Thyroid gland (tissue), 4 donors: ENCODE measurements around the gene AGK. TPM values are rescaled to one million over a fixed set of nuclear protein-coding genes. Genes with fewer than 3 reads are reported as not detected.
"Not testable (repeated sequence)": the region's sequence is repeated elsewhere in the genome, so short reads cannot be mapped to it uniquely, and the experiment has no call there.

Experiments used
- DNase-seq, 2 donors: peaks; one replicate each; pipeline ENCODE4 v3.0.0-alpha.2; 2019
- H3K27ac ChIP-seq, 3 donors: fragments of 200-600 bp; sonication (generic); 1 replicate in 2 of 3; 2 replicates in 1 of 3; pipeline ENCODE4 v1.5.1; 2016 to 2019; ENCODE audit warnings: mild to moderate bottlenecking in 1 of 3, moderate library complexity in 1 of 3
- H3K27me3 ChIP-seq: fragments of 200-600 bp; sonication (generic); one replicate; pipeline ENCODE4 v1.5.1; 2019
- H3K36me3 ChIP-seq, 2 donors: fragments of 200-600 bp; sonication (generic); one replicate each; pipeline ENCODE4 v1.5.1; 2016 to 2019
- H3K4me1 ChIP-seq, 2 donors: fragments of 200-600 bp; sonication (generic); one replicate each; pipeline ENCODE4 v1.5.1; 2017 to 2019
- H3K4me3 ChIP-seq, 3 donors: fragments of 200-600 bp; sonication (generic); replicated peaks in 1 of 3; 1 replicate in 2 of 3; 2 replicates in 1 of 3; pipeline ENCODE4 v1.5.1; 2016; ENCODE audit warnings: mild to moderate bottlenecking in 1 of 3
- H3K9me3 ChIP-seq: fragments of 200-600 bp; sonication (generic); one replicate; pipeline ENCODE4 v1.5.1; 2017
- POLR2A ChIP-seq, 2 donors: fragments of 450-650 bp; IDR thresholded peaks; one replicate each; pipeline ENCODE4 v1.6.1; 2017; ENCODE audit warnings: antibody characterized with exemption in 2 of 2, mild to moderate bottlenecking in 2 of 2, moderate library complexity in 1 of 2
- WGBS, 2 donors: methylation state at CpG; one replicate each; pipeline ENCODE4 v1.1.5; 2017; 5-methylcytosine and 5-hydroxymethylcytosine counted together
- intact Hi-C: fragments of 100-400 bp; cut with DNase I; formaldehyde crosslinking; loops from one replicate; pipeline ENCODE4 v1.15.1; 2023
- total RNA-seq, 4 donors: library from RNA; depleted of rRNA; stranded (reverse); fragments of >200 nt; gene quantifications; one replicate each; pipeline ENCODE4 v1.2.3, GENCODE V29; 2016
- TF ChIP-seq, protein P1 (sequence below), 6 experiments: fragments of 200-600 bp in 3 of 6; fragments of 450-650 bp in 3 of 6; sonication (generic) in 3 of 6; IDR thresholded peaks; one replicate each; pipeline ENCODE4 v1.5.1; 2016 to 2019; ENCODE audit warnings: antibody characterized with exemption in 6 of 6, mild to moderate bottlenecking in 2 of 6, inconsistent platforms in 1 of 6, moderate library complexity in 1 of 6

Gene AGK
- total RNA-seq, 4 donors from 2014 or later = 28.2 to 36.7 (median 32.2) TPM

DNA sequence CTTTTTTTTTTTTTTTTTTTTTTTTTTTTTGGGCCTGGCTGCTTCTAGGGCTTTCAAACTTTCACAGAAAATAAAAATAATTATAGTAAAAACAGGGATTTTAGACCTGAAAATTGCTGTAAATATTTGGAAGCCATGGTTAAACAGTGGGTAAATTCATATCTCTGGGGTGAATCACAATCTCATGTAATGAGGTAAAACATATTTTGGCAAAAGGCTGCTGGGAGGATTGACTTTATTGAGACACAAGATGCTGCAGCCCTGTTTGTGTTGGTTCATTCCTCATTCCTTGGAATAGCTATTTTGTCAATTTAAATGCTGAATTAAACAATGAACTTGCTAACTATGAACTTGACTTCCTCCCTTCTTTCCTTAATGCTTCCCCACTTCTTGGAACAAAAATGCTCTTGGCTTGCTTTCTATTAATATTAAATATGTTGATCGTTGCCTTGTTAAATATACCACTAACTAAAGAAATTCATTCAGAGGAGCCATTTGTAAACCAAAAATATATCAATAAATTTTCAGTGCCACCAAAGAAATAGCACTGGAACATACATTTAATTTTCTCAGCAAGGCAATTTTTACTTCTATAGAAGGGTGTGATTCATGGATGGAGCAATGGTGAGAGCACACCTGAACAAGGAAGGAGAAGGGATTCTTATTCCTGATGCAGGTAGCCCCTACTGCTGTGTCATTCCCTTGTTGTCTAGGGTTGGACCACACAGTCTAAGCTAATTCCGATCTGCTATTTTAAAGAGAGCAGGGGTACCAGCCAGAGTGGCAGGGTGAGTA is 24.6 kb downstream of the AGK start:
- Histone ChIP-seq H3K4me1 (peaks cover 0 to 7% of the 10 kb centered on the region in 2 donors), H3K27ac (no peak overlapping the region), H3K4me3 (no peak overlapping the region), H3K27me3 (no peaks in the 10 kb centered on the region), H3K36me3 (no peaks in the 10 kb centered on the region), H3K9me3 (no peaks in the 10 kb centered on the region)
- DNase-seq = no peak
- WGBS, 2 donors = 93 to 96% methylated on average over 2 of the region's 2 CpGs
- no peak for TF ChIP-seq POLR2A (IDR thresholded peaks at IDR 0.05)
- TF ChIP-seq, protein P1, sequence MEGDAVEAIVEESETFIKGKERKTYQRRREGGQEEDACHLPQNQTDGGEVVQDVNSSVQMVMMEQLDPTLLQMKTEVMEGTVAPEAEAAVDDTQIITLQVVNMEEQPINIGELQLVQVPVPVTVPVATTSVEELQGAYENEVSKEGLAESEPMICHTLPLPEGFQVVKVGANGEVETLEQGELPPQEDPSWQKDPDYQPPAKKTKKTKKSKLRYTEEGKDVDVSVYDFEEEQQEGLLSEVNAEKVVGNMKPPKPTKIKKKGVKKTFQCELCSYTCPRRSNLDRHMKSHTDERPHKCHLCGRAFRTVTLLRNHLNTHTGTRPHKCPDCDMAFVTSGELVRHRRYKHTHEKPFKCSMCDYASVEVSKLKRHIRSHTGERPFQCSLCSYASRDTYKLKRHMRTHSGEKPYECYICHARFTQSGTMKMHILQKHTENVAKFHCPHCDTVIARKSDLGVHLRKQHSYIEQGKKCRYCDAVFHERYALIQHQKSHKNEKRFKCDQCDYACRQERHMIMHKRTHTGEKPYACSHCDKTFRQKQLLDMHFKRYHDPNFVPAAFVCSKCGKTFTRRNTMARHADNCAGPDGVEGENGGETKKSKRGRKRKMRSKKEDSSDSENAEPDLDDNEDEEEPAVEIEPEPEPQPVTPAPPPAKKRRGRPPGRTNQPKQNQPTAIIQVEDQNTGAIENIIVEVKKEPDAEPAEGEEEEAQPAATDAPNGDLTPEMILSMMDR (IDR thresholded peaks at IDR 0.05) = no peak
- intact Hi-C loops = no loop called here

DNA sequence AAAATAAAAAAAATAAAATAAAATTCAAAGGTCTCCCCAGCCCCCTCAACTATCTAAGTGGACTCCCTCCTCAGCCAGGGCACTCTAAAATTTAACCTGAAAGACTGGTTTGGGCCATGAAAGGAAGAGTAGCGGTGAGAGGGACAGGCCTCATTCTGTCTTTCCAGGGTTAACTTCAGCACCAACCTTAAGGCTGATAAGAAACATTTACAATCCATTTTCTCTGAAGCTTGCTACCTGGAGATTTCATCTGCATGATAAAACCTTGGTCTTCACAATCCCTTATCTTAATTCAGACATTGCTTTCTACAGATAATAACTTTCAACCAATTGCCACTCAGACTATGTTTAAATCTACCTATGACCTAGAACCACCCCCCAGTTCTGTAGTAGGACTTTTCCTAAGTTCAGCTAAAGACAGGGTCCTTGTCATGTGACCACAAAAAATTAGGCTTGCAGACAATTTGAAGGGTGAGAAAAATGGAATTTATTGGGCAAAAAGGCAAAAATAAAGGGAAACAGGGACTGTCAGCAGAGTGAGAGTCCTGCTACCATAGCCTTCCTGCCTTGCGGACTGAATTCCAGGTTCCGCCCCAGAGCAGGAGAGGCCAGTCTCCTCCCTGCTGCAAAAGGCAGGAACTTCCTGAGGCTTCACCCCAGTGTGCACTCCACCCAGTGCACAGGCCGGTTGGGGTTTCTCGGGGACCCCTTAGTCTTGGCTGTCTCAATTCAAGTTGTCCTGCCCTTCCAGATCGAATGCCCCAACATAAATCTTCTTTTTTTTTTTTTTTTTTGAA is 26.0 kb downstream of the AGK start:
- intact Hi-C loops = no loop called here
- Histone ChIP-seq H3K36me3 (no peaks in the 10 kb centered on the region), H3K4me1 (peaks cover 0 to 7% of the 10 kb centered on the region in 2 donors), H3K4me3 (no peak overlapping the region), H3K27me3 (no peaks in the 10 kb centered on the region), H3K27ac (no peak overlapping the region), H3K9me3 (no peaks in the 10 kb centered on the region)
- no peak for TF ChIP-seq POLR2A (IDR thresholded peaks at IDR 0.05)
- TF ChIP-seq, protein P1 (IDR thresholded peaks at IDR 0.05) = no peak
- DNase-seq = no peak
- WGBS, 2 donors = 97 to 98% methylated on average over 6 of the region's 6 CpGs

DNA sequence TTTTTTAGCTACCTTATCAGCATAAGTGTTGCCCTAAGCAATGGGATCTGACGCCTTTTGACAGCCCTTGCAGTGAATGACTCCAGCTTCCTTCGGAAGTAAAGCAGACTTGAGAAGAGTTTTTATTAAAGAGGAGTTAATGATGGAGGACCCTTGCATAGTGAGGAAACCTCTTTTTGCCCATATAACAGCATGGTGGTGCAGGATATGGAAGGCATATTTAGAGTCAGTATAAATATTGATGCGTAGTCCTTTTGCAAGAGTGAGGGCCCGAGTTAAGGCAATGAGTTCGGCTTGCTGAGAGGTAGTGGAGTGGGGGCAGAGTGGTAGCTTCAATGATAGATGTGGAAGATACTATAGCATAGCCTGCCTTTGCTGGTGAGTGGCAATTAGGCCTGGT is 28.7 kb downstream of the AGK start:
- intact Hi-C loops, H3K4me1 ChIP-seq, H3K9me3 ChIP-seq, DNase-seq, H3K4me3 ChIP-seq, H3K36me3 ChIP-seq, H3K27me3 ChIP-seq, H3K27ac ChIP-seq: not testable (repeated sequence)
- WGBS, 2 donors = 95 to 99% methylated on average over 5 of the region's 5 CpGs

DNA sequence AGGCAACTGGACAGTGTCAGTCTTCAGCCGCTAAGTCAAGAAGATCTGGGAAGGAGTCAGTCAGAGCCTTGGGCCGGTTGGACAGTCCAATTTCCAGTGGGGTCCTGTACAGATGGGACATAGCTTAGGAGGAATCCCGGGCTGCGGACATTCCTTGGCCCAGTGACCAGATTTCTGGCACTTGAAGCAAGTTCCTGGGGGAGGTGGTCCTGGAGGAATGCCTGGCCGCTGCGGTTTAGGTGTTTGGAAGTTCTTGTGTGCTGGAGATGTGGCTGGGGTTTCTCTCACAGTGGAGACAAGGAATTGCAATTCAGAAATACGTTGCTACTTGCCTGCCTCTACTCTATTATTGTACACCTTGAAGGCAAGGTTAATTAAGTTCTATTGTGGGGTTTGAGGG is 30.9 kb downstream of the AGK start:
- intact Hi-C loops, DNase-seq: not testable (repeated sequence)
- 94% methylated on average over 6 to 7 of the region's 7 CpGs for WGBS, 2 donors

DNA sequence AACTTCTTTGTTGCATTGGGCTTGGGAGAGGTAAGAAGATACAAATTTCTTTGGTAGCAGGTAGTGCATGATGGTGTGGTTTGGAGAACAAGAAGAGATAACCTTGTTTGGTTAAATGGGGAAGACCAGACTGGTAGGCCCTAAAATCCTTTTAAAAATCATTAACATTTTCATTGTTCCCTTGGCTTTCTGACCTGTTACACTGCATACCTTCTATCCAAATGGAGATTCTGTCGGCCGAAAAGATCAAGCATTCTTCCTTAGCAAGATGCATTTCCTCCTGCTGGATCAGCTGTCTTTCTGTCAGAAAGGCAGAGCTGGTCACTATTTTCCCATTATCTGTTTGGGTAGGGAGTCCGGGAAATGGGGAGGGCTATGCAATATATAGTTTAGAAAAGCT is 33.7 kb downstream of the AGK start:
- Histone ChIP-seq H3K27me3 (no peaks in the 10 kb centered on the region), H3K9me3 (no peaks in the 10 kb centered on the region), H3K4me3 (no peak overlapping the region), H3K27ac (no peak overlapping the region), H3K36me3 (no peaks in the 10 kb centered on the region), H3K4me1 (peaks cover 10 to 13% of the 10 kb centered on the region in 2 donors)
- intact Hi-C loops = no loop called here
- TF ChIP-seq POLR2A (IDR thresholded peaks at IDR 0.05) = no peak
- TF ChIP-seq, protein P1 (IDR thresholded peaks at IDR 0.05) = no peak
- DNase-seq = no peak
- WGBS, 2 donors = 82 to 84% methylated on average over 3 of the region's 3 CpGs

More for the DNA sequence above, 30.9 kb downstream of the AGK start:
- peaks cover 10 to 13% of the 10 kb centered on the region in 2 donors for H3K4me1 ChIP-seq
- not testable (repeated sequence) for H3K27me3 ChIP-seq, H3K27ac ChIP-seq, H3K4me3 ChIP-seq, H3K9me3 ChIP-seq, H3K36me3 ChIP-seq
